Ishikawa (cell line): Measurements from ENCODE around the gene ITFG1.
A peak's percentile ranks its signal among the peaks of the same experiment; 100 is the strongest.

ENCODE experiments used
- CEBPB ChIP-seq: IDR thresholded peaks from 2 replicates; pipeline ENCODE4 v1.6.1; 2012
- CREB1 ChIP-seq: IDR thresholded peaks from 2 replicates; pipeline ENCODE4 v1.6.1; 2012; ENCODE audit warnings: low read depth
- EGR1 ChIP-seq: IDR thresholded peaks from 2 replicates; pipeline ENCODE4 v1.6.1; 2012
- EP300 ChIP-seq: IDR thresholded peaks from 2 replicates; pipeline ENCODE4 v1.6.1; 2012; ENCODE audit warnings: borderline replicate concordance
- FOXM1 ChIP-seq: IDR thresholded peaks from 2 replicates; pipeline ENCODE4 v1.6.1; 2012; ENCODE audit warnings: low read depth, borderline replicate concordance
- MAX ChIP-seq: IDR thresholded peaks from 2 replicates; pipeline ENCODE4 v1.6.1; 2012
- NFIC ChIP-seq: IDR thresholded peaks from 2 replicates; pipeline ENCODE4 v1.6.1; 2012
- RAD21 ChIP-seq: IDR thresholded peaks from 2 replicates; pipeline ENCODE4 v1.6.1; 2012; ENCODE audit warnings: low read depth
- REST ChIP-seq: IDR thresholded peaks from 2 replicates; pipeline ENCODE4 v1.6.1; 2012; ENCODE audit warnings: low read depth, mild to moderate bottlenecking
- TAF1 ChIP-seq: IDR thresholded peaks from 2 replicates; pipeline ENCODE4 v1.6.1; 2012; ENCODE audit warnings: low read depth, mild to moderate bottlenecking
- TCF12 ChIP-seq: IDR thresholded peaks from 2 replicates; pipeline ENCODE4 v1.6.1; 2012; ENCODE audit warnings: low read depth
- TEAD4 ChIP-seq: IDR thresholded peaks from 2 replicates; pipeline ENCODE4 v1.6.1; 2012
- YY1 ChIP-seq: IDR thresholded peaks from 2 replicates; pipeline ENCODE4 v1.6.1; 2012; ENCODE audit warnings: low read depth
- ZBTB7A ChIP-seq: IDR thresholded peaks from 2 replicates; pipeline ENCODE4 v1.6.1; 2012; ENCODE audit warnings: low read depth
- TF ChIP-seq, protein P1 (sequence below): IDR thresholded peaks from 2 replicates; pipeline ENCODE4 v1.6.1; 2012

The ITFG1 gene

DNA sequence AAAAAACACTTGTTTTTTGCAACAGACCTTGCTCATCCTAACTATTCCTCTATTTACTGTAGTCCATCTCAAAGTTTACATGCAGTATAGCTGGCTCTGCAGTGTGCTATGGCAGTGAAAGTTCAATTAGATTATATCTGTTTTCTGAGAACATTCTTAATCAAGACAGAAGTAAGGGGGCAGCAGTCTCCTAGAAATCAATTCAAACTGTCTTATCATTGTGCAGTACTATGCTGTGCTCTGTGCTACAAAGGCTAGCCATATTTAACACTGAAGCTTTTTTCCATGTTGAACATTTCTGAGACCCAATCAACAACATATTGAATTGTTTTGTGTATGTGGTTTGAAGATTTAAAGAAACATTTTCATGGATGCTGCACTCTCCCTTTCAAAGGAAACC, 328.6 kb downstream of the ITFG1 start:
- no peak for TF ChIP-seq ZBTB7A
- no peak for TF ChIP-seq CEBPB
- TF ChIP-seq TCF12, result no peak
- TF ChIP-seq, protein P1, sequence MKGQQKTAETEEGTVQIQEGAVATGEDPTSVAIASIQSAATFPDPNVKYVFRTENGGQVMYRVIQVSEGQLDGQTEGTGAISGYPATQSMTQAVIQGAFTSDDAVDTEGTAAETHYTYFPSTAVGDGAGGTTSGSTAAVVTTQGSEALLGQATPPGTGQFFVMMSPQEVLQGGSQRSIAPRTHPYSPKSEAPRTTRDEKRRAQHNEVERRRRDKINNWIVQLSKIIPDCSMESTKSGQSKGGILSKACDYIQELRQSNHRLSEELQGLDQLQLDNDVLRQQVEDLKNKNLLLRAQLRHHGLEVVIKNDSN, result no peak
- TF ChIP-seq REST, result no peak
- peak; percentile 21 for TF ChIP-seq RAD21
- TF ChIP-seq YY1, result no peak

DNA sequence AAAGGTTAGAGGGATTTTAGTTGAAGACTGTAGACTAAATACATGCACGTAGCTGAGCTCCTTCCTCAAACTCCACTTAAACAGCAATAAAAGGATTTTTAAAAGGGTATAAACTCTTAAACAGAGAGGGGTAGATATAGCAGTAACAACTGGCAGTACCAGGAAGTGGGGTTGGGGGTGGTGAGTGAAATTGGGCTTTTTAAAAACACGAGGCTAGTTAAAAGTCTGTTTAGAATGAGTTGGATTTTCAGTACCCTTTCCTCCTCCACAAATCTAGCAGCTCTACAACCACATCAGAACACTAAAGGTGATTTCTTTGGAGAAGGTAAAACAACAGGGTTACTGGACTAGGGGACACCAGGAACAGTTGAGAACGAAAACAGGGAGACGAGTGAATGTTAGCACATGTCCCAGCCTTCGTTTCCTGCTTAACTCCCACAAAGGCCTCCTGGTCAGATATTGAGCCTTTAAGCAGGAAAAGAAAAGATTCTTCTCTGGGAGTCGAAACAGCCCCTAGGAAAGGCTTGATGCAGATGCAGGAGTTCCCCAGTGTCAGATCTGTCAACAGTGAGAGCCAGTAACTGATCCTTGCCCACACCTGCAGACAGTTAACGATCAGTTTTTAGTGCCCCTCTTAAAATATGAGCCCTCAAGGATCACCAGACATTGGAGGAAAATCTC, 331.0 kb downstream of the ITFG1 start:
- no peak for TF ChIP-seq YY1

DNA sequence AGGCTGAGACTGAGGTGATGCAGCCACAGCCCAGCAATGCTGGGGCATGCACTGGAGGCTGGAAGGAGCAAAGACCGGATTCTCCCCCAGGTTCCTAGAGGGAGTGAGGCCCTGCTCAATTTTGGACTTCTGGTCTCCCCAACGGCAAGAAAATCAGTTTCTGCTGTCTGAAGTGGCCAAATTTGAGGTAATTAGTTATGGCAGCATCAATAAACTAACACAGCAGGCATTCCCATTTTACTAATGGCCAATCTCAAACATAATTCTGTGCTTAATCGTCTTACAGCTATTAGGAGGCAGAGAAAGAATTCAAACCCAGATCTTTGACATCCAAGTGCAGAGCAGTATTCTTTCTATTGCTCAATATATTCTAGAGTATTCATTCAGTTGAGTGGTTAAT, 333.3 kb downstream of the ITFG1 start:
- TF ChIP-seq FOXM1 (no peak), EP300 (no peak), TEAD4 (no peak), YY1 (no peak), CEBPB (no peak), MAX (no peak)

GRCh38 chr16:47125757-47126156, 335.1 kb downstream of the ITFG1 start:
- TF ChIP-seq CEBPB (no peak), TCF12 (no peak), EP300 (no peak), NFIC (no peak), TAF1 (no peak), FOXM1 (no peak), TEAD4 (no peak), REST (no peak), ZBTB7A (no peak)
- TF ChIP-seq, protein P1, result no peak

DNA sequence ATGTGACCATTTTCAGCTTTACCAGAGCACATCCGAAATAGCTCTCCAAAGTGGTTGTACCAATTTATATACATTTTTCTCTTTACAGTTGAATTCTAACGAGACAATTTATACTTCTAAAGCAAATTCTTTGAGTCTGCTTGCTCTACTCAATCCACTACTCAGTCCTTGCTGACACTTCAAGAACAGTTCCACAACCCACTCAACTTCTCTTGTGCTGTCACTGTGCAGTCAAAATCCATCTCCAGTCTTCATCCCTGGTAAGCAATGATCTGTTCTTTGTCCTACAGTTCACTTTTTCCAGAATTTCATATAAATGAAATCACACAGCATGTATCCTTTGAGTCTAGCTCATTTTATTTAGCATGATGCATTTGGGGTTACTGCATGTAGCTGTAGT, 347.7 kb downstream of the ITFG1 start:
- TF ChIP-seq RAD21 (no peak), YY1 (no peak), NFIC (no peak), EGR1 (no peak), FOXM1 (no peak), MAX (no peak)

GRCh38 chr16:47110939-47111338, 349.9 kb downstream of the ITFG1 start:
- no peak for TF ChIP-seq FOXM1
- no peak for TF ChIP-seq MAX
- TF ChIP-seq NFIC, result no peak
- TF ChIP-seq TAF1, result no peak
- TF ChIP-seq CREB1, result no peak
- no peak for TF ChIP-seq ZBTB7A
- TF ChIP-seq TEAD4, result no peak
- TF ChIP-seq RAD21, result no peak
- TF ChIP-seq, protein P1, result no peak
- no peak for TF ChIP-seq REST
- TF ChIP-seq YY1, result no peak
- no peak for TF ChIP-seq EGR1
- no peak for TF ChIP-seq EP300
- TF ChIP-seq TCF12, result no peak
- TF ChIP-seq CEBPB, result no peak
